ENCODE data around the gene ASB2. TPM values are rescaled to one million over a fixed set of nuclear protein-coding genes. Genes with fewer than 3 reads are reported as not detected.

ASB2 gene
- total RNA-seq, 4 donors from 2014 or later, result 0.79 to 2.5 (median 0.95) TPM

- Histone ChIP-seq H3K4me1 (peaks cover 20% of the 10 kb centered on the region), H3K36me3 (no peaks in the 10 kb centered on the region), H3K9me3 (no peaks in the 10 kb centered on the region), H3K4me3 (no peak within 1 kb of the TSS), H3K27ac (no peak within 1 kb of the TSS), H3K27me3 (peaks cover 19% of the 10 kb centered on the region)
- TF ChIP-seq, protein P1, sequence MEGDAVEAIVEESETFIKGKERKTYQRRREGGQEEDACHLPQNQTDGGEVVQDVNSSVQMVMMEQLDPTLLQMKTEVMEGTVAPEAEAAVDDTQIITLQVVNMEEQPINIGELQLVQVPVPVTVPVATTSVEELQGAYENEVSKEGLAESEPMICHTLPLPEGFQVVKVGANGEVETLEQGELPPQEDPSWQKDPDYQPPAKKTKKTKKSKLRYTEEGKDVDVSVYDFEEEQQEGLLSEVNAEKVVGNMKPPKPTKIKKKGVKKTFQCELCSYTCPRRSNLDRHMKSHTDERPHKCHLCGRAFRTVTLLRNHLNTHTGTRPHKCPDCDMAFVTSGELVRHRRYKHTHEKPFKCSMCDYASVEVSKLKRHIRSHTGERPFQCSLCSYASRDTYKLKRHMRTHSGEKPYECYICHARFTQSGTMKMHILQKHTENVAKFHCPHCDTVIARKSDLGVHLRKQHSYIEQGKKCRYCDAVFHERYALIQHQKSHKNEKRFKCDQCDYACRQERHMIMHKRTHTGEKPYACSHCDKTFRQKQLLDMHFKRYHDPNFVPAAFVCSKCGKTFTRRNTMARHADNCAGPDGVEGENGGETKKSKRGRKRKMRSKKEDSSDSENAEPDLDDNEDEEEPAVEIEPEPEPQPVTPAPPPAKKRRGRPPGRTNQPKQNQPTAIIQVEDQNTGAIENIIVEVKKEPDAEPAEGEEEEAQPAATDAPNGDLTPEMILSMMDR (IDR thresholded peaks at IDR 0.05), result no peak
- no peak for TF ChIP-seq POLR2AphosphoS5 (IDR thresholded peaks at IDR 0.05)
- TF ChIP-seq EP300 (IDR thresholded peaks at IDR 0.05), result no peak
- TF ChIP-seq POLR2A (IDR thresholded peaks at IDR 0.05), result no peak
- WGBS, result 100% methylated on average over 1 of the region's 1 CpG
- DNase-seq (ENCODE audit: low spot score in 2 of 2), result no peak
Observed at GRCh38 chr14:93997082-93997481, 20.7 kb upstream of the ASB2 start, which contains the start of gene CCDC197. TSS of gene CCDC197 (plus strand) at chr14:93997301. CDS start at chr14:93998132, 831 bp downstream.

- peaks cover 13% of the 10 kb centered on the region for H3K4me1 ChIP-seq
- no peak overlapping the region for H3K27ac ChIP-seq
- H3K9me3 ChIP-seq, result no peaks in the 10 kb centered on the region
- peaks cover 18% of the 10 kb centered on the region for H3K27me3 ChIP-seq
- H3K36me3 ChIP-seq, result no peaks in the 10 kb centered on the region
- 62% methylated on average over 7 of the region's 8 CpGs for WGBS
- TF ChIP-seq, protein P1 (IDR thresholded peaks at IDR 0.05), result no peak
- TF ChIP-seq POLR2A (IDR thresholded peaks at IDR 0.05) (no peak), EP300 (IDR thresholded peaks at IDR 0.05) (no peak), POLR2AphosphoS5 (IDR thresholded peaks at IDR 0.05) (no peak)
- DNase-seq (ENCODE audit: low spot score in 2 of 2), result no peak
- H3K4me3 ChIP-seq, result no peak overlapping the region
Observed at GRCh38 chr14:93996130-93996695, 19.8 kb upstream of the ASB2 start.

GRCh38 chr14:93994919-93995682 is 18.7 kb upstream of the ASB2 start:
- TF ChIP-seq EP300 (IDR thresholded peaks at IDR 0.05), result no peak
- TF ChIP-seq, protein P1 (IDR thresholded peaks at IDR 0.05), result no peak
- no peak for TF ChIP-seq POLR2AphosphoS5 (IDR thresholded peaks at IDR 0.05)
- no peak for TF ChIP-seq POLR2A (IDR thresholded peaks at IDR 0.05)
- Histone ChIP-seq H3K9me3 (no peaks in the 10 kb centered on the region), H3K27me3 (peaks cover 16% of the 10 kb centered on the region), H3K36me3 (no peaks in the 10 kb centered on the region), H3K4me1 (peaks cover 10% of the 10 kb centered on the region), H3K4me3 (no peak overlapping the region), H3K27ac (no peak overlapping the region)
- 22% methylated on average over 10 of the region's 13 CpGs for WGBS
- DNase-seq (ENCODE audit: low spot score in 2 of 2), result no peak

GRCh38 chr14:93993382-93993781 is 17.0 kb upstream of the ASB2 start:
- 88% methylated on average over 4 of the region's 6 CpGs for WGBS
- Histone ChIP-seq H3K4me1 (peaks cover 10% of the 10 kb centered on the region), H3K27me3 (peaks cover 16% of the 10 kb centered on the region), H3K36me3 (no peaks in the 10 kb centered on the region), H3K27ac (no peak overlapping the region), H3K4me3 (no peak overlapping the region), H3K9me3 (no peaks in the 10 kb centered on the region)
- DNase-seq (ENCODE audit: low spot score in 2 of 2), result no peak
- TF ChIP-seq POLR2A (IDR thresholded peaks at IDR 0.05) (no peak), EP300 (IDR thresholded peaks at IDR 0.05) (no peak), POLR2AphosphoS5 (IDR thresholded peaks at IDR 0.05) (no peak)
- TF ChIP-seq, protein P1 (IDR thresholded peaks at IDR 0.05), result no peak

DNA sequence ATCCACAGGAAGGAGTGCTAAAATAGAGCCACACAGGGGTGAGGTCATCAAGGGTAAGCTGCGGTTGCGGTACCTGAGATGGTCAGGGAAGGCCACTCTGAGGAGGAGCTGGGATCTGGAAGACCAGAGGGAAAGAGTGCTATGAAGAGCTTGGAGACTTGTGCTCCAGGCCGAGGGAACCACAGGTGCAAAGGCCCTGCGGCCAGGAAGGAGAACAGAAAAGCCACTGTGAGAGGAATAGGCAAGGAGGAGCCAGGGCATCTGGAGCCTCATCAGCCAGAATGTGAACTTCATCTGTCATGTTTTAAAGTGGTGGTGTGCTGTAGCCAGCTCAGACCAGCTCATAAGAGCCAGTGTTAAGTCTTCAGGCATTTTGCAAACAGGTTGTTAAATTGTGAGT is 15.3 kb upstream of the ASB2 start:
- H3K4me3 ChIP-seq, result no peak overlapping the region
- WGBS, result 95% methylated on average over 4 of the region's 4 CpGs
- no peak for DNase-seq (ENCODE audit: low spot score in 2 of 2)
- H3K9me3 ChIP-seq, result no peaks in the 10 kb centered on the region
- no peak for TF ChIP-seq POLR2AphosphoS5 (IDR thresholded peaks at IDR 0.05)
- no peak for TF ChIP-seq POLR2A (IDR thresholded peaks at IDR 0.05)
- no peak overlapping the region for H3K27ac ChIP-seq
- no peaks in the 10 kb centered on the region for H3K36me3 ChIP-seq
- peaks cover 9% of the 10 kb centered on the region for H3K27me3 ChIP-seq
- H3K4me1 ChIP-seq, result peaks cover 10% of the 10 kb centered on the region

Data from suprapubic skin (tissue), 4 donors.